ENCODE data around the gene ZNF630.
A peak's percentile ranks its signal among the peaks of the same experiment; 100 is the strongest.

The ZNF630 gene

GRCh38 chrX:48083212-48083611 is 11.8 kb upstream of the ZNF630 start:
- ATAC-seq: peak; percentile 99
- TF ChIP-seq OSR1 (CRISPR knock-in tag; IDR thresholded peaks at IDR 0.05) (no peak), ESRRG (CRISPR knock-in tag; IDR thresholded peaks at IDR 0.05) (no peak), ZNF70 (CRISPR knock-in tag; IDR thresholded peaks at IDR 0.05) (no peak), ZNF565 (CRISPR knock-in tag; conservative IDR thresholded peaks at IDR 0.05; ENCODE audit: low read depth) (no peak), GLIS3 (CRISPR knock-in tag; IDR thresholded peaks at IDR 0.05) (no peak), CSDC2 (CRISPR knock-in tag; IDR thresholded peaks at IDR 0.05) (no peak), ZC3H10 (CRISPR knock-in tag; IDR thresholded peaks at IDR 0.05) (no peak), ZFP3 (CRISPR knock-in tag; IDR thresholded peaks at IDR 0.05) (no peak), BACH2 (CRISPR knock-in tag; IDR thresholded peaks at IDR 0.05; ENCODE audit: borderline replicate concordance) (no peak), ZNF8 (CRISPR knock-in tag; IDR thresholded peaks at IDR 0.05) (no peak), RARB (CRISPR knock-in tag; IDR thresholded peaks at IDR 0.05) (no peak), ARNTL (CRISPR knock-in tag; IDR thresholded peaks at IDR 0.05; ENCODE audit: borderline replicate concordance, low read depth) (no peak), CREB5 (CRISPR knock-in tag; IDR thresholded peaks at IDR 0.05; ENCODE audit: low read depth) (no peak), ZFP30 (CRISPR knock-in tag; IDR thresholded peaks at IDR 0.05) (no peak), PATZ1 (CRISPR knock-in tag; IDR thresholded peaks at IDR 0.05; ENCODE audit: borderline replicate concordance) (no peak), SNAI2 (CRISPR knock-in tag; IDR thresholded peaks at IDR 0.05) (no peak)
- TF ChIP-seq, protein P1, sequence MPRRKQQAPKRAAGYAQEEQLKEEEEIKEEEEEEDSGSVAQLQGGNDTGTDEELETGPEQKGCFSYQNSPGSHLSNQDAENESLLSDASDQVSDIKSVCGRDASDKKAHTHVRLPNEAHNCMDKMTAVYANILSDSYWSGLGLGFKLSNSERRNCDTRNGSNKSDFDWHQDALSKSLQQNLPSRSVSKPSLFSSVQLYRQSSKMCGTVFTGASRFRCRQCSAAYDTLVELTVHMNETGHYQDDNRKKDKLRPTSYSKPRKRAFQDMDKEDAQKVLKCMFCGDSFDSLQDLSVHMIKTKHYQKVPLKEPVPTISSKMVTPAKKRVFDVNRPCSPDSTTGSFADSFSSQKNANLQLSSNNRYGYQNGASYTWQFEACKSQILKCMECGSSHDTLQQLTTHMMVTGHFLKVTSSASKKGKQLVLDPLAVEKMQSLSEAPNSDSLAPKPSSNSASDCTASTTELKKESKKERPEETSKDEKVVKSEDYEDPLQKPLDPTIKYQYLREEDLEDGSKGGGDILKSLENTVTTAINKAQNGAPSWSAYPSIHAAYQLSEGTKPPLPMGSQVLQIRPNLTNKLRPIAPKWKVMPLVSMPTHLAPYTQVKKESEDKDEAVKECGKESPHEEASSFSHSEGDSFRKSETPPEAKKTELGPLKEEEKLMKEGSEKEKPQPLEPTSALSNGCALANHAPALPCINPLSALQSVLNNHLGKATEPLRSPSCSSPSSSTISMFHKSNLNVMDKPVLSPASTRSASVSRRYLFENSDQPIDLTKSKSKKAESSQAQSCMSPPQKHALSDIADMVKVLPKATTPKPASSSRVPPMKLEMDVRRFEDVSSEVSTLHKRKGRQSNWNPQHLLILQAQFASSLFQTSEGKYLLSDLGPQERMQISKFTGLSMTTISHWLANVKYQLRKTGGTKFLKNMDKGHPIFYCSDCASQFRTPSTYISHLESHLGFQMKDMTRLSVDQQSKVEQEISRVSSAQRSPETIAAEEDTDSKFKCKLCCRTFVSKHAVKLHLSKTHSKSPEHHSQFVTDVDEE (CRISPR knock-in tag; IDR thresholded peaks at IDR 0.05): no peak

- no peak for ATAC-seq
- no peak for TF ChIP-seq CREB5 (CRISPR knock-in tag; IDR thresholded peaks at IDR 0.05; ENCODE audit: low read depth)
- no peak for TF ChIP-seq ZFP3 (CRISPR knock-in tag; IDR thresholded peaks at IDR 0.05)
- no peak for TF ChIP-seq ZNF70 (CRISPR knock-in tag; IDR thresholded peaks at IDR 0.05)
- TF ChIP-seq ESRRG (CRISPR knock-in tag; IDR thresholded peaks at IDR 0.05): no peak
- no peak for TF ChIP-seq CSDC2 (CRISPR knock-in tag; IDR thresholded peaks at IDR 0.05)
- TF ChIP-seq ZFP30 (CRISPR knock-in tag; IDR thresholded peaks at IDR 0.05): no peak
- no peak for TF ChIP-seq PATZ1 (CRISPR knock-in tag; IDR thresholded peaks at IDR 0.05; ENCODE audit: borderline replicate concordance)
- no peak for TF ChIP-seq TOX (CRISPR knock-in tag; IDR thresholded peaks at IDR 0.05; ENCODE audit: borderline replicate concordance)
- TF ChIP-seq SNAI2 (CRISPR knock-in tag; IDR thresholded peaks at IDR 0.05): no peak
- no peak for TF ChIP-seq BACH2 (CRISPR knock-in tag; IDR thresholded peaks at IDR 0.05; ENCODE audit: borderline replicate concordance)
- no peak for TF ChIP-seq CSRNP3 (CRISPR knock-in tag; IDR thresholded peaks at IDR 0.05)
- TF ChIP-seq OSR1 (CRISPR knock-in tag; IDR thresholded peaks at IDR 0.05): no peak
- TF ChIP-seq ISL1 (CRISPR knock-in tag; IDR thresholded peaks at IDR 0.05): no peak
- TF ChIP-seq TCF4 (CRISPR knock-in tag; IDR thresholded peaks at IDR 0.05; ENCODE audit: borderline replicate concordance): no peak
- no peak for TF ChIP-seq ARNTL (CRISPR knock-in tag; IDR thresholded peaks at IDR 0.05; ENCODE audit: borderline replicate concordance, low read depth)
Measured at GRCh38 chrX:48076343-48076742, 4.9 kb upstream of the ZNF630 start.

Data from SK-N-SH treated with all-trans-retinoic acid at 6 μM for 48 hours (cell line).